NCI-H2196 treated with DMSO at 0.1 percent for 48 hours (cell line): ENCODE results near the gene BEST3.

Experiments
- DNase-seq: peaks from one replicate; lab custom pipeline; 2025; ENCODE audit not compliant: unreplicated experiment; lab: John Stamatoyannopoulos, UW

The BEST3 gene

GRCh38 chr12:69698769-69699540, at the start of gene BEST3:
Gene BEST3, minus strand, starts transcription at chr12:69699303. Its CDS starts 1,505 bp downstream, at chr12:69697798.
- peak; percentile 84 for DNase-seq

DNA sequence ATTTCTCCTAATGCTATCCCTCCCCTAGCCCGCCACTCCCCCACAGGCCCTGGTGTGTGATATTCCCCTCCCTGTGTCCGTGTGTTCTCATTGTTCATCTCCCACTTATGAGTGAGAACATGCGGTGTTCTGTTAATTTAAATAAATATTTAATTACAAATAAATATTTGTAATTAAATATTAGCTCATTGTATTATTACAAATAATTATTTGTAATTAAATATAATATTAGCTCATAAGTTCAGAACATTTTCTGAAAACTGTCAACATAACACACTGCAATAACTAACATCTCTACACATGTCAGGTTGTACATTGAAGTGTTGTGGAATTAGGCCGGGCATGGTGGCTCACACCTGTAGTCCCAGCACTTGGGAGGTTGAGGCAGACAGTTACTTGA, 45.0 kb upstream of the BEST3 start:
- DNase-seq, result no peak

- peak; percentile 31 for DNase-seq
These were observed 40.4 kb upstream of the BEST3 start for GRCh38 chr12:69739287-69740191.

DNA sequence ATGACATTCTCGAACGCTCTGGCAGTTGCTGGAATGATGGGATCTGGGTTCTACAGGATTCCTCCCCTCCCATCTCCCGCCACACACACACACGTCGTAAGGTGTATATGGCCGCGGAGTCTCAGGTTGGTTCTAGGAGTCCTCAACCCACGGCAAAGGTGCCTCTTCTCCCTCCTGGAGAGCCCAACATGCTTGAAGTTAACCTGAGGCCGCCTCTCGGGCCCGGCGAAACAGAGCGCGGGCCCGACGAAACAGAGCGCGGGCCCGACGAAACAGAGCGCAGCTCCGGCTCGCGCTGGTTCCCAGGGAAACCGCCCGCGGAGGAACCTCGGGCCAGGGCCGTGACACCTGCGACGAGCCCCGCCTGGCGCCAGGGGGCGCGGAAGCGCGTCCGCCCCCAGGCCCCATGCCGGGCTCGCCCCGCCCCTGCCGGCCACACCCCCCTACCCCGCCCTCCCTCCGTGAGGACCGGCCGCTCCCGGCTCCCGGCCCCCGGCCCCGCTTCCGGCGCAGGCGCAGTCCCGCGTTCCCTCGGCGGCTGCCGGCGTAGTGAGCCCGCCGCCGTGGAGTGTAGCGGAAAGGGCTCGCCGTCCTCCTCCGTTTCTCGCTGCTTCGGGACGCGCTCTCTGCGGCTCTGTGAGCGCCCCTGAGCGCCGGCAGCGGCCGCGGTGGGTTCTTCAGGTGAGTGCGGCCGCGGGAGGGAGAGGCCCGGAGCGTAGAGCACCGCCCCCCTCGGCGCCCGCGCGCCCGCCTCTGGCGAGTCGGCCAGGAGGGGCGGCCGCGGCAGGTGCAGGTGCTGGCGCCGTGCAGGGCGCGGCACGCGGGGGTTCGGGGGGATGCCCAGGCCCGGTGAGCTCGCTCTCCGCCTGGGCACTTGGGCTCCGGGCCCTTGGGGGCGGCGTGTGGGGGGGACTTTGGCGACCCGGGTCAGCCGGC, 39.5 kb upstream of the BEST3 start, which contains the start of gene RAB3IP:
RAB3IP (plus strand) TSS at position 510 of the 936 bp plus-strand sequence. CDS start 16,549 bp downstream, outside the sequence.
- peak; percentile 92 for DNase-seq

DNA sequence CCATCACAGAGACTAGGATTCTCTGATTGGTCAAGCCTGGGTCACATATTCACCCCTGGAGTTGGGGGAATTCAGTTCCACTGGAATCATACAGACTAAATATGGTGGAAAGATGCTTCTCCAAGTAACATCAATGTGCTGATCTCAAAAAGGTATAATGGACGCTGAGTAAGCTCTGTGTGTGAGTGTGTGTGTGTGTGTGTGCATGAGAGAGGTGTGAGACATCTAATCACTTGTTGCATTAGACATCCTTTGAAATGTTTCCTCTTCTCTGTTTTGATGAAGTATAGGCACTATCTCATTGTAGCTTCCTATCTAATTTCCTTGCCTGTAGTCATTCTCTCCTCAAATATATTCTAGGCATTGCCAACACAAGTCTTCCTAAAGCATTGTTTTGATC, 34.5 kb upstream of the BEST3 start:
- DNase-seq, result no peak

- DNase-seq, result no peak
These were observed 33.0 kb upstream of the BEST3 start for GRCh38 chr12:69732088-69732487.

DNA sequence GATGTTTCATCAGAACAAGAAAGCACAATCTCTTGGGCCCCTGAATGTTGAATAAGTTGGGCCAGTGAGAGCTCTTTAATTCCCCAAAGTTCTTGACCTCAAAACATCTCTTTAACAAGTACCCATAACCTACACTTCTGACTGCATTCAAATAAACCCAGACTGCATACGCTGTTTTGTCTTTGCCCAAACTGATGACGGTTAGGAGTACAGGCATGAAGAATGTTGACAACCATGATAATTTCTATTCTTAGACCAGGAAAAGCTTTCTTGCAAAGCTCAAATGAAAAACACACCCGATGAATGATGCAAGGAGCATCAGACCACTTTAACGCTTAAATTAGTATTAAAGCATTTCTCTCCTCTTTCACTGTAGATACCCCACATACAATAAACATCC, 27.8 kb upstream of the BEST3 start:
- DNase-seq, result no peak

DNA sequence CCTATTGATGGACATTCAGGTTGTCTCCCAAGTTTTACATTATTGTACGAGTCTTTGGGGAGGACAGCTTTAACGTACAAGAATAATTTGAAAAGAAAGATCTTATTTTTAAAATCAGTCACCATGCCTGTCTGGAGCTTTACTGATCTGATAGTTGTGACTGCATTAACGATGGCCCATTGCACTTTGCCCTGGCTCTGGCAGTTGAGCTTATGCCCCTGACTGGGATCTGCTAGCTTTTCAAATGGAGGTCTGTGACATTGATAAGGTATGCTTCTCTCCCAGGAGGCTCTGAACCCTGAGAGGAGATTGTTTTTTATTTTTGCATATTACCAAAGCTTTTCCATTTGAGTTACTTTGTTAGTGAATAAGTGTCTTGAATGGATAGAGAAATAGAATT, 21.6 kb upstream of the BEST3 start:
- no peak for DNase-seq

GRCh38 chr12:69719336-69720316, 20.5 kb upstream of the BEST3 start:
- DNase-seq, result no peak

- no peak for DNase-seq
These were observed 15.4 kb upstream of the BEST3 start for GRCh38 chr12:69714542-69714941.

GRCh38 chr12:69712826-69713225, 13.7 kb upstream of the BEST3 start:
- DNase-seq, result no peak

GRCh38 chr12:69708649-69709048, 9.5 kb upstream of the BEST3 start:
- DNase-seq, result no peak

DNA sequence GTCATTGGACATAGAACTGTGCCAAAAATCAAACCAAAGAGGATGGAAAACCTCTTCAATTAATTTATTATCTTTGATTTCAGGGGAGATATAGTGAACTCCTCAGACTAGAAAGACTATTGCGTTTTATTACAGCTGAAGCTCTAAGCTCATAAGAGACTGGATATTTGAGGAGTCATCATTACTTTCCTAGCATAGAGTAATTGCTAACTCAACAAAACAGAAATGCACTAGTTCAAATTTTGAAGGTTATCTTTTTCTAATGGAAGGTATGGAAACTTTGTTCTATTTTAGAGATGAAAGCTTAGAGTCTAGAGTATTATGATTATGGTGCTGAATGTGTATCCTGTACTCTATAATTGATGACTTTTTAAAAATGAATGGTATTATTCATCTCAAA, 5.3 kb upstream of the BEST3 start:
- DNase-seq, result no peak

DNA sequence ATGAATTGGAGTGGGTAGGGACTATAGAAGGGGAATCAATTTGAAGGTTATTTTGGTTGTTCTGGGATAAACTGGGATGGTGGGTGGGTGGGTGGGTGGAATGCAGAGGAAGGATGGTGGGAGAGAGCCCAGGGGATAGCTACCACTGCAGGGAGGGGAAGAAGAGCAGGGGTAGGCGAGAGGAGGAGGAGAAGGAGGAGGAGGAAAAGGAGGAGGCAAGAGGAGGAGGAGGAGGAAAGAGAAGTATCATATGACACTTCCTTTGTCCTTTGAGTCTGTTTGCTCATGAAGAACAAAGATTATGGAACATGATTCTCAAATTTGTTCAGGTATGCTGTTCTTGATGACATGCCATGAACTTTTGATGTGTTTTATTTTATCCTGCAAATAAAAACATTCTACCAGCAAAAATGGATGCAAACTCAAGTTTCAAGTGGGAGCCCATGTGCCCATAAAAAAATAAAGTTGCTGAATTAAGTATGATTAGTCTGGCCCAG, 4.1 kb upstream of the BEST3 start:
- DNase-seq, result no peak

- no peak for DNase-seq
These were observed 2.7 kb upstream of the BEST3 start for GRCh38 chr12:69701826-69702225.

DNA sequence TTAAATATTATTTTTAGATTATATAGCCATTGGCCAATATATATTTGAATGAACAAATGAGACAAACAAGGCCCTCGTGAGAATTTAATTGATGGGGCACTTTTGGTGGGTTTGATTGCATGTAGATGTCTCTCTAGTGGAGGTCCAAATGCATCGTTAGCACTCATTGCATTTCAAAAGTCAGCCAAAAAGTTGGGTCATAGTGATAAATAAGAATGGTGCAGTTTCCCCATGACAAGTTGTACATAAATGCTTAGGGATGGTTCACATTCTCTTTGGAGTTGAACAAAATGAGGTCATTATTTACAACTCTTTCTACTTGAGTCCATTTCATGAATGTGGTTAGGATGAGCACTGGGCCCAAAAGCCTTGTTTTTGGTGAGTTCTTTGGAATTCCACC, 1.0 kb downstream of the BEST3 start:
- DNase-seq, result no peak

- DNase-seq, result no peak
These were observed 5.0 kb downstream of the BEST3 start for GRCh38 chr12:69694123-69694522.

DNA sequence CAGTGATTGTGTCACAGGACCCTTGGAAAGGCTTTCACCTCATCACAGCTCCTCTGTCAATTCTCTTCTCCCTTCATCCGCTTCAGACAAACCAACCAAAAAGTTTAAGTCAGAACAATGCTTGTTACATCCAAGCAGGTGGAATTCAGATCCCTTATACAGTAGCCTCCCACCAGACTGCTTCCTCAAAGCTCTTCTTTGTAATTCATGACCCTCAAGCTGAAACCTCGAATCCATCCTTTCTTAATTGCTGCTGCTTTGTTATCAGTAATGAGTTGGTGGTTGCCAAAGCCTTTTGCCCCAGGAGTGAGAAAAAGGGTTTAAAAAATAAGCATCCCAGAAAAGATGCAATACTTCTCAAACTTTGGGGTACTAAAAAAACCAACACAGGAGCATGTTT, 9.5 kb downstream of the BEST3 start:
- no peak for DNase-seq
